K562 (cell line): Measurements from ENCODE around the gene MTRF1L. TPM values are rescaled to one million over a fixed set of nuclear protein-coding genes. Genes with fewer than 3 reads are reported as not detected.

Source experiments
- CBX1 ChIP-seq: sonication (generic); IDR thresholded peaks from 2 replicates; pipeline ENCODE4 v1.6.1; 2016; ENCODE audit warnings: antibody characterized with exemption, low read depth, mild to moderate bottlenecking
- MAZ ChIP-seq, 2 experiments: fragments of 450-650 bp in 1 of 2; sonication (generic) in 1 of 2; formaldehyde crosslinking; IDR thresholded peaks in 1 of 2; conservative IDR thresholded peaks in 1 of 2; 2 replicates each; pipeline versions ENCODE4 v1.4.0 to v1.5.0; 2020; ENCODE audit warnings: mild to moderate bottlenecking in 1 of 2, missing genetic modification reagents in 1 of 2
- MGA ChIP-seq: fragments of 450-650 bp; IDR thresholded peaks from 2 replicates; pipeline ENCODE4 v1.6.1; 2016; ENCODE audit warnings: mild to moderate bottlenecking, moderate library complexity
- MYNN ChIP-seq, 2 experiments: sonication (generic); formaldehyde crosslinking in 1 of 2; IDR thresholded peaks; 2 replicates each; pipeline versions ENCODE4 v1.5.0 to v1.6.1; 2016 to 2020; ENCODE audit warnings: antibody characterized with exemption in 1 of 2, missing genetic modification reagents in 1 of 2
- NR3C1 ChIP-seq: sonication (generic); formaldehyde crosslinking; IDR thresholded peaks from 2 replicates; pipeline ENCODE4 v1.8.1; 2022; ENCODE audit warnings: missing genetic modification reagents
- RBFOX2 ChIP-seq: fragments of 200-400 bp; formaldehyde crosslinking; IDR thresholded peaks from 2 replicates; pipeline ENCODE4 v1.6.1; 2017; ENCODE audit warnings: low read depth, mild to moderate bottlenecking, low read length, moderate library complexity
- ZNF232 ChIP-seq: sonication (generic); formaldehyde crosslinking; IDR thresholded peaks from 2 replicates; pipeline ENCODE4 v1.8.0; 2022; ENCODE audit warnings: mild to moderate bottlenecking, missing genetic modification reagents
- polyA plus RNA-seq, 8 experiments: library from polyadenylated mRNA; depleted of rRNA in 4 of 8; stranded (reverse) in 5 of 8; unstranded in 3 of 8; fragments of >200 nt; fragmentation: Nextera tagmentation in 2 of 8; fragmentation: Illumina TruSeq in 1 of 8; extraction: Ambion mirVana in 2 of 8; extraction: Trizol in 1 of 8; gene quantifications; 2 replicates each; pipeline versions ENCODE4 v1.2.1 to v1.2.3, GENCODE V29; 2011 to 2014; ENCODE audit warnings: inconsistent platforms in 1 of 8, missing spikeins in 1 of 8
- total RNA-seq, 7 experiments: library from RNA; depleted of rRNA in 6 of 7; stranded (reverse); fragments of >200 nt in 6 of 7; fragmentation: Illumina TruSeq in 2 of 7; extraction: Trizol in 2 of 7; gene quantifications; 2 replicates each; pipeline versions ENCODE4 v1.2.1 to v1.2.3, GENCODE V29; 2011 to 2021; ENCODE audit warnings: low replicate concordance in 1 of 7
- TF ChIP-seq, protein P1 (sequence below), 2 experiments: fragments of 450-650 bp; formaldehyde crosslinking in 1 of 2; IDR thresholded peaks; 2 replicates each; pipeline versions ENCODE4 v1.4.0 to v1.6.1; 2014 to 2020; ENCODE audit warnings: mild to moderate bottlenecking in 2 of 2, borderline replicate concordance in 1 of 2, low read depth in 1 of 2

MTRF1L gene
- total and polyA plus RNA-seq, 9 of the 15 experiments (the other 6 are each of a cell fraction or from before 2014, with no cell fraction given), result 10.7 to 34.0 (median 30.2) TPM

GRCh38 chr6:153000243-153000642 is 2.3 kb downstream of the MTRF1L start (continued):
- TF ChIP-seq, protein P1, sequence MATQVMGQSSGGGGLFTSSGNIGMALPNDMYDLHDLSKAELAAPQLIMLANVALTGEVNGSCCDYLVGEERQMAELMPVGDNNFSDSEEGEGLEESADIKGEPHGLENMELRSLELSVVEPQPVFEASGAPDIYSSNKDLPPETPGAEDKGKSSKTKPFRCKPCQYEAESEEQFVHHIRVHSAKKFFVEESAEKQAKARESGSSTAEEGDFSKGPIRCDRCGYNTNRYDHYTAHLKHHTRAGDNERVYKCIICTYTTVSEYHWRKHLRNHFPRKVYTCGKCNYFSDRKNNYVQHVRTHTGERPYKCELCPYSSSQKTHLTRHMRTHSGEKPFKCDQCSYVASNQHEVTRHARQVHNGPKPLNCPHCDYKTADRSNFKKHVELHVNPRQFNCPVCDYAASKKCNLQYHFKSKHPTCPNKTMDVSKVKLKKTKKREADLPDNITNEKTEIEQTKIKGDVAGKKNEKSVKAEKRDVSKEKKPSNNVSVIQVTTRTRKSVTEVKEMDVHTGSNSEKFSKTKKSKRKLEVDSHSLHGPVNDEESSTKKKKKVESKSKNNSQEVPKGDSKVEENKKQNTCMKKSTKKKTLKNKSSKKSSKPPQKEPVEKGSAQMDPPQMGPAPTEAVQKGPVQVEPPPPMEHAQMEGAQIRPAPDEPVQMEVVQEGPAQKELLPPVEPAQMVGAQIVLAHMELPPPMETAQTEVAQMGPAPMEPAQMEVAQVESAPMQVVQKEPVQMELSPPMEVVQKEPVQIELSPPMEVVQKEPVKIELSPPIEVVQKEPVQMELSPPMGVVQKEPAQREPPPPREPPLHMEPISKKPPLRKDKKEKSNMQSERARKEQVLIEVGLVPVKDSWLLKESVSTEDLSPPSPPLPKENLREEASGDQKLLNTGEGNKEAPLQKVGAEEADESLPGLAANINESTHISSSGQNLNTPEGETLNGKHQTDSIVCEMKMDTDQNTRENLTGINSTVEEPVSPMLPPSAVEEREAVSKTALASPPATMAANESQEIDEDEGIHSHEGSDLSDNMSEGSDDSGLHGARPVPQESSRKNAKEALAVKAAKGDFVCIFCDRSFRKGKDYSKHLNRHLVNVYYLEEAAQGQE (IDR thresholded peaks at IDR 0.05; ENCODE audit: borderline replicate concordance), result no peak
- TF ChIP-seq, protein P1 (CRISPR knock-in tag; IDR thresholded peaks at IDR 0.05; ENCODE audit: low read depth), result no peak
- peak; percentile 70 for TF ChIP-seq RBFOX2
- TF ChIP-seq NR3C1 (CRISPR knock-in tag), result no peak
- TF ChIP-seq MAZ (CRISPR knock-in tag; conservative IDR thresholded peaks at IDR 0.05 in 1 of 2, IDR thresholded peaks at IDR 0.05 in 1 of 2), result no peak
- TF ChIP-seq CBX1, result no peak
- TF ChIP-seq MYNN (IDR thresholded peaks at IDR 0.05), result no peak
- no peak for TF ChIP-seq MYNN (CRISPR knock-in tag; IDR thresholded peaks at IDR 0.05)
- TF ChIP-seq ZNF232, result no peak
- 0 out of 2 replicates have a peak, but pooled peaks have one; percentile 2 for TF ChIP-seq MGA
